ENCODE data around the gene TTC7B.

DNA sequence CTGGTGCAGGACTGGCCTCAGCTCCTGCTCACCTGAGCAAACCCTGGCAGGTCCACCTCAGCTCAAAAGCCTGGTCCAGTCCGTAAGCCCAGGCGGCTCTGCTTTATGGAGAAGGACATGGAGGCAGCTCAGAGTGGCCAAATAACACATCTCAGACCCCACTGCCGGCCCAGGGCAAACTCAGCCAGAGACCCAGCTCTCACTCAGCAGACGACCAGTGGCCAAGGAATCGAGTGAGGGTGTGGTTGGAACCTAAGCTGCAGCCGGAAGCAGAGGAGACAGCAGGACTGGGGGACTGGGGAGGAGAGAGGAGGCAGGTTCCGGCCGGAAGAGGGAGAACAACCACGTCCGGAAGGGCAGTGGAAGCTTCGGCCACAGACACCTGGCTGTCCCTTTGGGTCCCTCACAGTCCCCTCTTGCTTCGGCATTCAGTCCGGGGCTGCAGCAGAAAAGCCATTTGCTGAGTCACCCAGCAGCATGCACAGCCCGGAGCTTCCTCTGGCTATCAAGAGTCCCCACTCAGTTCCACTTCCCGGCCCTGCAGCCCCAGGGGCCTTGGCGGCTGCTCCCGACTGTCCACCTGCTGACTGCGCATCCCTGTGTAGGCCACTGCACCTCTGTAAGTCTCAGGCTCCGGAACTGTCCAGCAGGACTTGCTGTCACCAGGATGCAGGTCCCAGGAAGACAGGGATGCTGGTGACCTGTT, 315.4 kb downstream of the TTC7B start:
- TF ChIP-seq CTCF (IDR thresholded peaks at IDR 0.05; ENCODE audit: extremely low read depth in 1 of 2, insufficient read depth in 1 of 2, low read depth in 1 of 2, low read length in 2 of 2) = no peak
- TF ChIP-seq EZH2 (IDR thresholded peaks at IDR 0.05; ENCODE audit: borderline replicate concordance, low read depth, low read length, severe bottlenecking) = no peak

Data from endothelial cell of umbilical vein (primary cell).